GM12878 (cell line): ENCODE data around the gene SLC38A8. TPM values are rescaled to one million over a fixed set of nuclear protein-coding genes. Genes with fewer than 3 reads are reported as not detected.
A peak's percentile ranks its signal among the peaks of the same experiment; 100 is the strongest.

ENCODE experiments used
- ATAC-seq: fragments of 200-7000 bp; cut with Tn5 transposase; 3 replicates; pipeline ENCODE4 v1.9.1; 2020; ENCODE audit warnings: mild to moderate bottlenecking, moderate library complexity
- BruUV-seq: library from RNA; stranded (reverse); fragments of 400-500 nt; replicated peaks from 2 replicates; lab custom pipeline; 2021; lab: Mats Ljungman, UMichigan
- CTCF ChIA-PET: fragments of 300-600 bp; sonication (Branson Sonifier 250); formaldehyde crosslinking; extraction: SDS; loops from one replicate; lab custom pipeline; 2021; ENCODE audit warnings: inconsistent platforms; lab: Yijun Ruan, JAX
- POLR2A ChIA-PET: fragments of 350-600 bp; formaldehyde crosslinking; extraction: SDS; loops from one replicate; lab custom pipeline; 2021; ENCODE audit warnings: inconsistent platforms; lab: Charles Lee
- RAD21 ChIA-PET: fragments of 300-600 bp; sonication (Branson Sonifier 250); formaldehyde crosslinking; loops from one replicate; lab custom pipeline; 2023; ENCODE audit warnings: antibody characterized with exemption; ENCODE audit not compliant: unreplicated experiment; lab: Charles Lee
- SMC1A ChIA-PET: fragments of 300-600 bp; sonication (Branson Sonifier 250); formaldehyde crosslinking; loops from one replicate; lab custom pipeline; 2023; ENCODE audit not compliant: unreplicated experiment, uncharacterized antibody; lab: Charles Lee
- DNase-seq: peaks from one replicate; pipeline ENCODE4 v3.0.0-alpha.2; 2011; ENCODE audit warnings: low read depth, low spot score
- FAIRE-seq: peaks from 3 replicates; lab custom pipeline; 2011; peaks lifted over from hg19 to GRCh38; lab: Jason Lieb, UNC
- H2AFZ ChIP-seq: 2 replicates; pipeline ENCODE4 v1.6.0; 2011; ENCODE audit warnings: low read depth, low read length, control low read depth; ENCODE audit not compliant: control insufficient read depth
- H3K27ac ChIP-seq: 2 replicates; pipeline ENCODE4 v1.5.1; 2011; ENCODE audit warnings: control low read depth; ENCODE audit not compliant: control insufficient read depth, insufficient read depth
- H3K27me3 ChIP-seq, 2 experiments: replicated peaks in 1 of 2; 2 replicates each; pipeline versions ENCODE4 v1.6.0 to v1.6.1; 2011; ENCODE audit warnings: low read length in 1 of 2; ENCODE audit not compliant: control insufficient read depth in 2 of 2, insufficient read depth in 2 of 2
- H3K36me3 ChIP-seq, 2 experiments: 2 replicates each; pipeline ENCODE4 v1.5.1; 2011; ENCODE audit warnings: low read length in 1 of 2; ENCODE audit not compliant: control insufficient read depth in 2 of 2, insufficient read depth in 2 of 2
- H3K4me1 ChIP-seq: 2 replicates; pipeline ENCODE4 v1.6.1; 2011; ENCODE audit warnings: mild to moderate bottlenecking, low read length, moderate library complexity, mixed read lengths; ENCODE audit not compliant: control insufficient read depth, insufficient read depth
- H3K4me2 ChIP-seq: 2 replicates; pipeline ENCODE4 v1.6.0; 2011; ENCODE audit warnings: control low read depth; ENCODE audit not compliant: control insufficient read depth, insufficient read depth
- H3K4me3 ChIP-seq: fragments of 200-600 bp; sonication (generic); 2 replicates; pipeline ENCODE4 v1.5.1; 2016
- H3K79me2 ChIP-seq: 2 replicates; pipeline ENCODE4 v1.6.0; 2011; ENCODE audit warnings: low read length; ENCODE audit not compliant: control insufficient read depth, insufficient read depth
- H3K9ac ChIP-seq: 2 replicates; pipeline ENCODE4 v1.8.0; 2011; ENCODE audit warnings: low read length, control low read depth, mixed read lengths; ENCODE audit not compliant: control insufficient read depth, insufficient read depth
- H3K9me3 ChIP-seq: replicated peaks from 3 replicates; pipeline ENCODE4 v1.5.1; 2011; ENCODE audit warnings: mild to moderate bottlenecking, low read length; ENCODE audit not compliant: control insufficient read depth, insufficient read depth
- H4K20me1 ChIP-seq: 2 replicates; pipeline ENCODE4 v1.6.0; 2011; ENCODE audit not compliant: control insufficient read depth, insufficient read depth
- BHLHE40 ChIP-seq, 2 experiments: fragments of 450-650 bp in 1 of 2; IDR thresholded peaks; 2 replicates each; pipeline ENCODE4 v1.6.1; 2011 to 2017; ENCODE audit warnings: low read depth in 2 of 2, borderline replicate concordance in 1 of 2, improper control_type of control experiment in 1 of 2, low read length in 1 of 2, mild to moderate bottlenecking in 1 of 2
- CREM ChIP-seq: IDR thresholded peaks from 2 replicates; pipeline ENCODE4 v1.6.1; 2014; ENCODE audit warnings: antibody characterized with exemption, low read depth
- CTCF ChIP-seq, 3 experiments: IDR thresholded peaks in 2 of 3; conservative IDR thresholded peaks in 1 of 3; 2 replicates each; pipeline ENCODE4 v1.5.1; 2011; ENCODE audit warnings: low read depth in 3 of 3, low read length in 3 of 3, mild to moderate bottlenecking in 3 of 3, control low read depth in 2 of 3, moderate library complexity in 2 of 3, inconsistent platforms in 1 of 3, mixed read lengths in 1 of 3; ENCODE audit not compliant: control insufficient read depth in 2 of 3, insufficient read depth in 1 of 3; ENCODE audit errors: extremely low read depth in 1 of 3
- MYB ChIP-seq: fragments of 150-350 bp; IDR thresholded peaks from 2 replicates; pipeline ENCODE4 v1.6.1; 2014; ENCODE audit warnings: mild to moderate bottlenecking, low read depth, low read length, borderline replicate concordance
- NFYA ChIP-seq: IDR thresholded peaks from 2 replicates; pipeline ENCODE4 v1.6.1; 2011; ENCODE audit warnings: low read depth, mild to moderate bottlenecking, low read length, improper control_type of control experiment, borderline replicate concordance
- POLR2A ChIP-seq: IDR thresholded peaks from 2 replicates; pipeline ENCODE4 v1.6.1; 2011; ENCODE audit warnings: low read depth, mild to moderate bottlenecking, low read length
- RAD21 ChIP-seq: IDR thresholded peaks from 2 replicates; pipeline ENCODE4 v1.6.1; 2011; ENCODE audit warnings: mild to moderate bottlenecking, low read depth, low read length, moderate library complexity; ENCODE audit not compliant: insufficient read depth
- SMARCA5 ChIP-seq: fragments of 450-650 bp; IDR thresholded peaks from 2 replicates; pipeline ENCODE4 v1.6.1; 2017; ENCODE audit warnings: mild to moderate bottlenecking
- SMC3 ChIP-seq: IDR thresholded peaks from 2 replicates; pipeline ENCODE4 v1.6.1; 2011; ENCODE audit warnings: low read length, improper control_type of control experiment, borderline replicate concordance
- TCF12 ChIP-seq: IDR thresholded peaks from 2 replicates; pipeline ENCODE4 v1.6.1; 2011; ENCODE audit warnings: low read depth, mild to moderate bottlenecking, low read length
- ZBTB11 ChIP-seq: fragments of 450-650 bp; formaldehyde crosslinking; IDR thresholded peaks from 2 replicates; pipeline ENCODE4 v1.5.0; 2022; ENCODE audit warnings: mild to moderate bottlenecking, missing genetic modification characterization
- WGBS: methylation state at CpG from one replicate; pipeline ENCODE4 v1.1.6; 2016; ENCODE audit warnings: low lambda C conversion rate; ENCODE audit not compliant: insufficient replicate concordance, insufficient coverage; ENCODE audit errors: missing lambda C conversion rate; 5-methylcytosine and 5-hydroxymethylcytosine counted together
- in situ Hi-C: fragments of 300-500 bp; cut with MboI; formaldehyde crosslinking; loops from 9 replicates; pipeline ENCODE4 v1.14.3; 2018; ENCODE audit warnings: mixed read lengths
- intact Hi-C: fragments of 100-400 bp; cut with micrococcal nuclease; formaldehyde crosslinking; loops from one replicate; pipeline ENCODE4 v1.14.2; 2022; ENCODE audit not compliant: unreplicated experiment
- polyA plus RNA-seq, 11 experiments: library from polyadenylated mRNA; depleted of rRNA in 4 of 11; unstranded in 6 of 11; stranded (reverse) in 5 of 11; fragments of >200 nt; fragmentation: Nextera tagmentation in 4 of 11; fragmentation: Illumina TruSeq in 1 of 11; extraction: Ambion mirVana in 4 of 11; extraction: Trizol in 1 of 11; gene quantifications; 1 replicate in 1 of 11; 2 replicates in 10 of 11; pipeline versions ENCODE4 v1.2.1 to v1.2.3, GENCODE V29; 2011 to 2016; ENCODE audit warnings: inconsistent platforms in 2 of 11, missing spikeins in 2 of 11, low read depth in 1 of 11
- total RNA-seq, 4 experiments: library from RNA; depleted of rRNA in 3 of 4; stranded (reverse); fragments of >200 nt in 3 of 4; fragmentation: Illumina TruSeq in 1 of 4; extraction: Trizol in 1 of 4; gene quantifications; 2 replicates each; pipeline versions ENCODE4 v1.2.1 to v1.2.3, GENCODE V29; 2013 to 2021
- TF ChIP-seq, protein P1 (sequence below): fragments of 450-650 bp; IDR thresholded peaks from 2 replicates; pipeline ENCODE4 v1.6.1; 2017; ENCODE audit warnings: mild to moderate bottlenecking
- TF ChIP-seq, protein P2 (sequence below): fragments of 450-650 bp; IDR thresholded peaks from 2 replicates; pipeline ENCODE4 v1.6.1; 2016; ENCODE audit warnings: mild to moderate bottlenecking

Gene SLC38A8
- total and polyA plus RNA-seq, 10 of the 15 experiments (the other 5 are each of a cell fraction or from before 2014, with no cell fraction given) = not detected

GRCh38 chr16:84084570-84085270 lies 42.1 kb upstream of the SLC38A8 start:
- SMC1A ChIA-PET = interaction anchor here (0.6 to 7.1 kb wide), 9 partner anchors 19 to 805 kb away, joined by 3 to 61 read pairs (median 4); partner anchors contain the start of genes MBTPS1 and TAF1C
- RAD21 ChIA-PET = interaction anchor here (1.1 to 7.3 kb wide), 6 partner anchors 19 to 421 kb away, joined by 4 to 49 read pairs (median 8); partner anchors contain the start of genes MBTPS1 and TAF1C
- Histone ChIP-seq H3K4me2 (no peak overlapping the region), H3K4me1 (peaks cover 47% of the 10 kb centered on the region), H3K79me2 (no peaks in the 10 kb centered on the region), H3K9me3 (no peaks in the 10 kb centered on the region), H4K20me1 (peaks cover 7% of the 10 kb centered on the region), H3K27ac (no peak overlapping the region), H3K4me3 (no peak overlapping the region), H3K9ac (no peak overlapping the region), H3K36me3 (peaks cover 19 to 40% of the 10 kb centered on the region in 2 experiments), H2AFZ (no peak overlapping the region), H3K27me3 (no peaks in the 10 kb centered on the region)
- FAIRE-seq = peak; percentile 97
- ATAC-seq = peak; percentile 90
- CTCF ChIA-PET = interaction anchor here (0.6 to 7.9 kb wide), 22 partner anchors 14 to 428 kb away, joined by 3 to 102 read pairs (median 5); partner anchors contain the start of genes ADAD2, MBTPS1 and TAF1C
- peak; percentile 28 for DNase-seq
- intact Hi-C loops (loop anchor here (5.0 kb wide), 2 partner anchors 223 to 403 kb away; no protein-coding TSS in a partner anchor), in situ Hi-C loops (loop anchor here (5.0 kb wide), 2 partner anchors 58 to 103 kb away; partner anchors contain the start of gene TAF1C)
- BruUV-seq = no TSS peak
- POLR2A ChIA-PET = interaction anchor here (0.8 kb wide), 1 partner anchor 32 kb away, joined by 3 read pairs; the partner anchor contains the start of gene MBTPS1
- WGBS = 57% methylated on average over 11 of the region's 11 CpGs
- TF ChIP-seq, protein P1, sequence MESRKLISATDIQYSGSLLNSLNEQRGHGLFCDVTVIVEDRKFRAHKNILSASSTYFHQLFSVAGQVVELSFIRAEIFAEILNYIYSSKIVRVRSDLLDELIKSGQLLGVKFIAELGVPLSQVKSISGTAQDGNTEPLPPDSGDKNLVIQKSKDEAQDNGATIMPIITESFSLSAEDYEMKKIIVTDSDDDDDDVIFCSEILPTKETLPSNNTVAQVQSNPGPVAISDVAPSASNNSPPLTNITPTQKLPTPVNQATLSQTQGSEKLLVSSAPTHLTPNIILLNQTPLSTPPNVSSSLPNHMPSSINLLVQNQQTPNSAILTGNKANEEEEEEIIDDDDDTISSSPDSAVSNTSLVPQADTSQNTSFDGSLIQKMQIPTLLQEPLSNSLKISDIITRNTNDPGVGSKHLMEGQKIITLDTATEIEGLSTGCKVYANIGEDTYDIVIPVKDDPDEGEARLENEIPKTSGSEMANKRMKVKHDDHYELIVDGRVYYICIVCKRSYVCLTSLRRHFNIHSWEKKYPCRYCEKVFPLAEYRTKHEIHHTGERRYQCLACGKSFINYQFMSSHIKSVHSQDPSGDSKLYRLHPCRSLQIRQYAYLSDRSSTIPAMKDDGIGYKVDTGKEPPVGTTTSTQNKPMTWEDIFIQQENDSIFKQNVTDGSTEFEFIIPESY = 0 out of 2 replicates have a peak, but pooled peaks have one; percentile 17
- TF ChIP-seq BHLHE40 (IDR thresholded peaks at IDR 0.05; ENCODE audit: borderline replicate concordance in 1 of 2, low read depth in 2 of 2, low read length in 1 of 2) (peak in 1 of 2 experiments; percentile 40; a peak in 1 of 4 replicates), POLR2A (peak; percentile 47; the same call in 1 of the 2 replicates), NFYA (no peak), TCF12 (0 out of 2 replicates have a peak, but pooled peaks have one; percentile 19), CTCF (IDR thresholded peaks at IDR 0.05 in 2 of 3, conservative IDR thresholded peaks at IDR 0.05 in 1 of 3; ENCODE audit: control insufficient read depth in 2 of 3, extremely low read depth in 1 of 3, insufficient read depth in 1 of 3, low read depth in 3 of 3, low read length in 3 of 3) (peak; percentile 84 to 88 (median 84)), RAD21 (peak; percentile 73), ZBTB11 (no peak), SMARCA5 (0 out of 2 replicates have a peak, but pooled peaks have one; percentile 34), SMC3 (peak; percentile 74), CREM (0 out of 2 replicates have a peak, but pooled peaks have one; percentile 24), MYB (no peak)
- TF ChIP-seq, protein P2, sequence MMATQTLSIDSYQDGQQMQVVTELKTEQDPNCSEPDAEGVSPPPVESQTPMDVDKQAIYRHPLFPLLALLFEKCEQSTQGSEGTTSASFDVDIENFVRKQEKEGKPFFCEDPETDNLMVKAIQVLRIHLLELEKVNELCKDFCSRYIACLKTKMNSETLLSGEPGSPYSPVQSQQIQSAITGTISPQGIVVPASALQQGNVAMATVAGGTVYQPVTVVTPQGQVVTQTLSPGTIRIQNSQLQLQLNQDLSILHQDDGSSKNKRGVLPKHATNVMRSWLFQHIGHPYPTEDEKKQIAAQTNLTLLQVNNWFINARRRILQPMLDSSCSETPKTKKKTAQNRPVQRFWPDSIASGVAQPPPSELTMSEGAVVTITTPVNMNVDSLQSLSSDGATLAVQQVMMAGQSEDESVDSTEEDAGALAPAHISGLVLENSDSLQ = peak; percentile 22; the same call in 1 of the 2 replicates
